OCI-LY7 (cell line): ENCODE results near the gene CIDEB.

ENCODE experiments used
- CTCF ChIP-seq: fragments of 200-600 bp; sonication (generic); conservative IDR thresholded peaks from 2 replicates; pipeline ENCODE4 v1.5.1; 2014; ENCODE audit warnings: mild to moderate bottlenecking, antibody characterized with exemption, low read length, moderate library complexity, mixed read lengths
- EZH2phosphoT487 ChIP-seq: fragments of 200-600 bp; sonication (generic); IDR thresholded peaks from 2 replicates; pipeline ENCODE4 v1.6.1; 2018; ENCODE audit warnings: low read depth, borderline replicate concordance, mild to moderate bottlenecking, mixed run types, antibody characterized with exemption, low read length, moderate library complexity, mixed read lengths

- no peak for TF ChIP-seq CTCF
- no peak for TF ChIP-seq EZH2phosphoT487
Observed at GRCh38 chr14:24268225-24268624, 39.6 kb downstream of the CIDEB start.
